HG03064 (cell line): ENCODE results near the gene KCNIP4.
"Not testable (repeated sequence)": the region's sequence is repeated elsewhere in the genome, so short reads cannot be mapped to it uniquely, and the experiment has no call there.

ENCODE experiments used
- ATAC-seq: cut with Tn5 transposase; IDR thresholded peaks from one replicate; pipeline ENCODE4 v1.9.1; 2021; ENCODE audit warnings: low read depth; ENCODE audit not compliant: unreplicated experiment

Gene KCNIP4

GRCh38 chr4:20838476-20838875 lies 1110.1 kb downstream of the KCNIP4 start:
- no peak for ATAC-seq

GRCh38 chr4:20832826-20833225 lies 1115.7 kb downstream of the KCNIP4 start:
- no peak for ATAC-seq

GRCh38 chr4:20831746-20832145 lies 1116.8 kb downstream of the KCNIP4 start:
- ATAC-seq = no peak

- ATAC-seq = no peak
Observed at GRCh38 chr4:20829617-20830357, 1118.8 kb downstream of the KCNIP4 start.

GRCh38 chr4:20825505-20825904 lies 1123.1 kb downstream of the KCNIP4 start:
- no peak for ATAC-seq

GRCh38 chr4:20816287-20816686 lies 1132.3 kb downstream of the KCNIP4 start:
- ATAC-seq = no peak

- no peak for ATAC-seq
Observed at GRCh38 chr4:20813700-20814099, 1134.9 kb downstream of the KCNIP4 start.

GRCh38 chr4:20809812-20810211 lies 1138.8 kb downstream of the KCNIP4 start:
- ATAC-seq = no peak

- no peak for ATAC-seq
Observed at GRCh38 chr4:20805716-20806115, 1142.9 kb downstream of the KCNIP4 start.

- ATAC-seq = no peak
Observed at GRCh38 chr4:20787940-20788665, 1160.5 kb downstream of the KCNIP4 start.

- not testable (repeated sequence) for ATAC-seq
Observed at GRCh38 chr4:20783134-20783533, 1165.4 kb downstream of the KCNIP4 start.

- no peak for ATAC-seq
Observed at GRCh38 chr4:20778896-20779295, 1169.7 kb downstream of the KCNIP4 start.

- no peak for ATAC-seq
Observed at GRCh38 chr4:20773144-20773997, 1175.2 kb downstream of the KCNIP4 start.

GRCh38 chr4:20764366-20764992 lies 1184.1 kb downstream of the KCNIP4 start:
- ATAC-seq = no peak

GRCh38 chr4:20761826-20762225 lies 1186.7 kb downstream of the KCNIP4 start:
- no peak for ATAC-seq

GRCh38 chr4:20761382-20761781 lies 1187.2 kb downstream of the KCNIP4 start:
- ATAC-seq = no peak

GRCh38 chr4:20760053-20760452 lies 1188.5 kb downstream of the KCNIP4 start:
- ATAC-seq = no peak

GRCh38 chr4:20754036-20754435 lies 1194.5 kb downstream of the KCNIP4 start:
- ATAC-seq = no peak

- no peak for ATAC-seq
Observed at GRCh38 chr4:20752641-20753040, 1195.9 kb downstream of the KCNIP4 start.

- ATAC-seq = not testable (repeated sequence)
Observed at GRCh38 chr4:20746000-20746399, 1202.6 kb downstream of the KCNIP4 start.

- no peak for ATAC-seq
Observed at GRCh38 chr4:20735931-20736330, 1212.6 kb downstream of the KCNIP4 start.
